HEK293 (cell line): ENCODE measurements around the gene MED29.

ENCODE experiments used
- GLI2 ChIP-seq: fragments of 450-650 bp; formaldehyde crosslinking; IDR thresholded peaks from 2 replicates; pipeline ENCODE4; 2017; ENCODE audit warnings: missing biosample characterization, missing genetic modification characterization, low read depth, borderline replicate concordance
- GLI4 ChIP-seq: fragments of 450-650 bp; formaldehyde crosslinking; IDR thresholded peaks from 2 replicates; pipeline ENCODE4 v1.5.1; 2016; ENCODE audit warnings: missing biosample characterization, missing genetic modification characterization
- HOXD13 ChIP-seq: sonication (generic); formaldehyde crosslinking; IDR thresholded peaks from 2 replicates; pipeline ENCODE4 v1.8.0; 2022; ENCODE audit warnings: missing genetic modification reagents, borderline replicate concordance
- IKZF3 ChIP-seq: fragments of 450-650 bp; IDR thresholded peaks from 2 replicates; pipeline ENCODE4 v1.5.0; 2018; ENCODE audit warnings: missing biosample characterization, mild to moderate bottlenecking, missing genetic modification characterization, moderate library complexity
- INSM2 ChIP-seq: fragments of 450-650 bp; formaldehyde crosslinking; IDR thresholded peaks from 2 replicates; pipeline ENCODE4 v1.5.1; 2016; ENCODE audit warnings: missing biosample characterization, missing genetic modification characterization
- KLF9 ChIP-seq: fragments of 450-650 bp; formaldehyde crosslinking; IDR thresholded peaks from 2 replicates; pipeline ENCODE4 v1.5.1; 2016; ENCODE audit warnings: missing biosample characterization, missing genetic modification characterization, low read depth
- PBX3 ChIP-seq: sonication (generic); formaldehyde crosslinking; IDR thresholded peaks from 2 replicates; pipeline ENCODE4 v1.8.1; 2022; ENCODE audit warnings: mild to moderate bottlenecking, moderate library complexity, missing genetic modification reagents
- SCRT1 ChIP-seq: fragments of 450-650 bp; formaldehyde crosslinking; IDR thresholded peaks from 2 replicates; pipeline ENCODE4 v1.5.1; 2016; ENCODE audit warnings: missing biosample characterization, missing genetic modification characterization, borderline replicate concordance
- SETDB1 ChIP-seq: IDR thresholded peaks from one replicate; pipeline ENCODE4 v1.6.1; 2017; ENCODE audit warnings: mild to moderate bottlenecking, low read length, moderate library complexity, mixed read lengths; ENCODE audit not compliant: insufficient read length
- ZBTB10 ChIP-seq: fragments of 450-650 bp; formaldehyde crosslinking; IDR thresholded peaks from 2 replicates; pipeline ENCODE4 v1.5.1; 2016; ENCODE audit warnings: missing biosample characterization, missing genetic modification characterization
- ZBTB26 ChIP-seq: fragments of 450-650 bp; formaldehyde crosslinking; optimal IDR thresholded peaks from 2 replicates; pipeline ENCODE3; 2016; ENCODE audit warnings: missing biosample characterization, mild to moderate bottlenecking, missing genetic modification characterization
- ZBTB49 ChIP-seq: fragments of 450-650 bp; formaldehyde crosslinking; IDR thresholded peaks from 2 replicates; pipeline ENCODE4 v1.5.1; 2016; ENCODE audit warnings: missing biosample characterization, missing genetic modification characterization, low read depth
- ZEB2 ChIP-seq: fragments of 450-650 bp; formaldehyde crosslinking; IDR thresholded peaks from 2 replicates; pipeline ENCODE4 v1.5.1; 2016; ENCODE audit warnings: missing biosample characterization, missing genetic modification characterization
- ZNF114 ChIP-seq: fragments of 450-650 bp; formaldehyde crosslinking; IDR thresholded peaks from 2 replicates; pipeline ENCODE4 v1.5.0; 2017; ENCODE audit warnings: missing biosample characterization, missing genetic modification characterization
- ZNF157 ChIP-seq: fragments of 450-650 bp; formaldehyde crosslinking; IDR thresholded peaks from 2 replicates; pipeline ENCODE4 v1.5.1; 2016; ENCODE audit warnings: missing biosample characterization, missing genetic modification characterization
- ZNF169 ChIP-seq: fragments of 450-650 bp; formaldehyde crosslinking; IDR thresholded peaks from 2 replicates; pipeline ENCODE4 v1.5.1; 2016; ENCODE audit warnings: missing biosample characterization, missing genetic modification characterization
- ZNF214 ChIP-seq: fragments of 450-650 bp; formaldehyde crosslinking; IDR thresholded peaks from 2 replicates; pipeline ENCODE4 v1.5.1; 2017; ENCODE audit warnings: missing biosample characterization, mild to moderate bottlenecking, missing genetic modification characterization, borderline replicate concordance
- ZNF221 ChIP-seq: fragments of 450-650 bp; formaldehyde crosslinking; IDR thresholded peaks from 2 replicates; pipeline ENCODE4 v1.5.1; 2017; ENCODE audit warnings: missing biosample characterization, missing genetic modification characterization, borderline replicate concordance
- ZNF223 ChIP-seq: fragments of 450-650 bp; formaldehyde crosslinking; IDR thresholded peaks from 2 replicates; pipeline ENCODE4 v1.5.1; 2016; ENCODE audit warnings: missing biosample characterization, missing genetic modification characterization
- ZNF24 ChIP-seq: fragments of 450-650 bp; formaldehyde crosslinking; IDR thresholded peaks from 2 replicates; pipeline ENCODE4 v1.5.1; 2016; ENCODE audit warnings: missing biosample characterization, missing genetic modification characterization
- ZNF248 ChIP-seq: fragments of 450-650 bp; formaldehyde crosslinking; IDR thresholded peaks from 2 replicates; pipeline ENCODE4 v1.5.1; 2017; ENCODE audit warnings: missing biosample characterization, missing genetic modification characterization
- ZNF311 ChIP-seq: fragments of 450-650 bp; formaldehyde crosslinking; IDR thresholded peaks from 2 replicates; pipeline ENCODE4 v1.5.1; 2017; ENCODE audit warnings: missing biosample characterization, missing genetic modification characterization, borderline replicate concordance
- ZNF48 ChIP-seq: fragments of 450-650 bp; formaldehyde crosslinking; IDR thresholded peaks from 2 replicates; pipeline ENCODE4 v1.5.1; 2016; ENCODE audit warnings: missing biosample characterization, missing genetic modification characterization
- ZNF548 ChIP-seq: fragments of 450-650 bp; formaldehyde crosslinking; IDR thresholded peaks from 2 replicates; pipeline ENCODE4 v1.5.1; 2016; ENCODE audit warnings: missing biosample characterization, missing genetic modification characterization
- ZNF623 ChIP-seq: fragments of 450-650 bp; formaldehyde crosslinking; IDR thresholded peaks from 2 replicates; pipeline ENCODE4 v1.5.1; 2016; ENCODE audit warnings: missing biosample characterization, missing genetic modification characterization
- ZNF654 ChIP-seq: fragments of 450-650 bp; formaldehyde crosslinking; IDR thresholded peaks from 2 replicates; pipeline ENCODE4 v1.5.1; 2016; ENCODE audit warnings: low read depth, missing biosample characterization, missing genetic modification characterization
- ZNF701 ChIP-seq: fragments of 450-650 bp; formaldehyde crosslinking; IDR thresholded peaks from 2 replicates; pipeline ENCODE4 v1.5.1; 2016; ENCODE audit warnings: missing biosample characterization, missing genetic modification characterization
- ZNF768 ChIP-seq: fragments of 450-650 bp; formaldehyde crosslinking; IDR thresholded peaks from 2 replicates; pipeline ENCODE4 v1.5.1; 2018; ENCODE audit warnings: missing biosample characterization, mild to moderate bottlenecking, missing genetic modification characterization
- ZNF777 ChIP-seq: fragments of 450-650 bp; formaldehyde crosslinking; IDR thresholded peaks from 2 replicates; pipeline ENCODE4 v1.5.1; 2017; ENCODE audit warnings: missing biosample characterization, missing genetic modification characterization, borderline replicate concordance
- ZXDB ChIP-seq: fragments of 450-650 bp; formaldehyde crosslinking; IDR thresholded peaks from 2 replicates; pipeline ENCODE4 v1.5.1; 2016; ENCODE audit warnings: missing biosample characterization, missing genetic modification characterization

The MED29 gene

GRCh38 chr19:39435499-39436349 is 44.5 kb downstream of the MED29 start, which contains the start of gene RPS16 (continued):
- TF ChIP-seq ZBTB10 (tag by site-specific recombination), result 0 out of 2 replicates have a peak, but pooled peaks have one; percentile 57
- TF ChIP-seq HOXD13 (CRISPR knock-in tag), result no peak
- TF ChIP-seq ZNF548 (tag by site-specific recombination), result no peak
- peak; percentile 23; the same call in 1 of the 2 replicates for TF ChIP-seq INSM2
- TF ChIP-seq ZNF777 (tag by site-specific recombination), result peak; percentile 80; the same call in 1 of the 2 replicates
- no peak for TF ChIP-seq ZNF221 (tag by site-specific recombination)
- TF ChIP-seq ZNF768, result no peak; the same call in 1 of the 2 replicates
- TF ChIP-seq ZNF623 (tag by site-specific recombination), result no peak
- peak; percentile 85 for TF ChIP-seq PBX3
- peak; percentile 100 for TF ChIP-seq ZXDB (tag by site-specific recombination)
- TF ChIP-seq SCRT1 (tag by site-specific recombination), result no peak
- TF ChIP-seq ZBTB26 (tag by site-specific recombination), result peak; percentile 70
- TF ChIP-seq ZNF311 (tag by site-specific recombination), result no peak
- TF ChIP-seq GLI4, result no peak
- TF ChIP-seq ZNF701, result no peak
- TF ChIP-seq ZNF24 (tag by site-specific recombination), result peak; percentile 87
- TF ChIP-seq ZNF48 (tag by site-specific recombination), result no peak
- no peak for TF ChIP-seq ZNF169
- TF ChIP-seq IKZF3 (tag by site-specific recombination), result no peak
- no peak for TF ChIP-seq GLI2 (tag by site-specific recombination)
- peak; percentile 97 for TF ChIP-seq KLF9 (tag by site-specific recombination)
- no peak for TF ChIP-seq ZNF654 (tag by site-specific recombination)
- TF ChIP-seq ZNF214, result no peak
- TF ChIP-seq ZNF157 (tag by site-specific recombination), result peak; percentile 32; the same call in 1 of the 2 replicates
- no peak for TF ChIP-seq ZNF223 (tag by site-specific recombination)
- TF ChIP-seq ZNF248 (tag by site-specific recombination), result no peak
- no peak for TF ChIP-seq ZNF114 (tag by site-specific recombination)
- no peak for TF ChIP-seq ZBTB49
- peak; percentile 88 for TF ChIP-seq ZEB2
- no peak for TF ChIP-seq SETDB1
